ENCODE results near the gene HERC4.
"Not testable (repeated sequence)": the region's sequence is repeated elsewhere in the genome, so short reads cannot be mapped to it uniquely, and the experiment has no call there.

DNA sequence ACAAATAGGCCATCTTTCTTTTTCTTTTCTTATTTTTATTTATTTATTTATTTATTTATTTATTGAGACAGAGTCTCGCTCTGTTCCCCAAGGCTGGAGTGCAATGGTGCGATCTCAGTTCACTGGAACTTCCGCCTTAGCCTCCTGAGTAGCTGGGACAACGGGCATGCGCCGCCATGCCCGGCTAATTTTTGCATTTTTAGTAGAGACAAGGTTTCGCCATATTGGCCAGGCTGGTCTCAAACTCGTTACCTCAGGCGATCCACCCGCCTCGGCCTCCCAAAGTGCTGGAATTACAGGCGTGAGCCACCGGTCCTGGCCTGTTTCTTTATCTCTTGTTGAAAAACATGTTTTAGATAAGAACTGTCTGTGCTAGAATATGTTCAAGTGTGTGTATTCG is 998 bp upstream of the HERC4 start:
- TF ChIP-seq POLR2AphosphoS5 (IDR thresholded peaks at IDR 0.05; ENCODE audit: low read depth, low read length); TAF1 (IDR thresholded peaks at IDR 0.05; ENCODE audit: borderline replicate concordance, low read depth, low read length): not testable (repeated sequence)

All from GM12892 (cell line).